Measurements from ENCODE around the gene PAPSS1.

GRCh38 chr4:107579099-107579498, 140.9 kb downstream of the PAPSS1 start:
- TF ChIP-seq CTCF (IDR thresholded peaks at IDR 0.05): no peak
- no peak for TF ChIP-seq POLR2A (IDR thresholded peaks at IDR 0.05)
